ENCODE results near the gene SYNDIG1L. TPM values are rescaled to one million over a fixed set of nuclear protein-coding genes. Genes with fewer than 3 reads are reported as not detected.

SYNDIG1L gene
- total RNA-seq, 1 experiment from 2014 or later: not detected

DNA sequence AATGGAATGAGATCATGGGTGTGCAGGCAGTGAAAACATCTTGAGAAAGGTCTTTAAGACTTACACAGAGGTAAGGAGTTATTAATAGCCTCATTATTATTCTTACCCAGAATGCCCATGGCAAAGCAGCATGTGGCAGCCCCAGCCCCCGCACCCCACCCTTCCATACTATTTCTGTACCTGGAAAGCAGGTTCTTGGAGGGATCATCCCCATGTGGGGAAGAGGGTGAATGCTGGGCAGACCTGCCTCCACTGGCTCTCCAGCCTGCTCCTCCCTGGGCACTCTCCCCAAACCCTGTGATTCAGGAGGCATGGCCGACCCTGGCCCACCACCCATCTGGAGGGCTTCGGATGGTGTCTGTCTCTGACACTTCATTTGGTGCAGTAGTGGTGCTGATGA, 38.8 kb upstream of the SYNDIG1L start:
- no TSS peak for BruUV-seq (replicated peaks)
- Histone ChIP-seq H3K9ac (ENCODE audit: low read length) (no peak overlapping the region), H3K4me2 (ENCODE audit: low read length) (no peak overlapping the region), H3K9me2 (ENCODE audit: insufficient read depth) (no peaks in the 10 kb centered on the region), H2AFZ (ENCODE audit: low read depth, low read length, poor library complexity, severe bottlenecking) (no peak overlapping the region), H3K36me3 (ENCODE audit: control insufficient read depth in 1 of 2, insufficient read depth in 2 of 2, low read length in 2 of 2) (no peaks in the 10 kb centered on the region), H3K4me1 (ENCODE audit: control insufficient read depth in 1 of 2, insufficient read depth in 2 of 2, low read length in 2 of 2) (0 out of 4 replicates have a peak, but pooled peaks cover 0 to 2% of the 10 kb centered on the region in 2 experiments), H3K79me2 (ENCODE audit: insufficient read depth, low read length) (no peaks in the 10 kb centered on the region), H3K9me3 (ENCODE audit: control insufficient read depth in 1 of 2, insufficient read depth in 1 of 2, low read depth in 1 of 2, low read length in 2 of 2) (no peaks in the 10 kb centered on the region), H3K27ac (ENCODE audit: low read depth, low read length) (no peak overlapping the region), H3K4me3 (replicated peaks in 1 of 2; ENCODE audit: low read depth in 1 of 2, low read length in 2 of 2) (no peak overlapping the region), H3K27me3 (ENCODE audit: insufficient read depth, low read length) (0 out of 2 replicates have a peak, but pooled peaks cover 4% of the 10 kb centered on the region), H4K20me1 (ENCODE audit: insufficient read depth) (no peaks in the 10 kb centered on the region)
- ChIA-PET CTCF (interaction anchor here (0.6 kb wide), 1 partner anchor 15 kb away, joined by 3 read pairs; no protein-coding TSS in a partner anchor), POLR2A (no interaction called here), RAD21 (ENCODE audit: low non-redundant PET in 1 of 2, low total read pairs in 2 of 2, uncharacterized antibody in 2 of 2, unreplicated experiment in 2 of 2) (no interaction called here)
- no peak for TF ChIP-seq CEBPB (IDR thresholded peaks at IDR 0.05; ENCODE audit: low read depth)
- TF ChIP-seq RAD21 (IDR thresholded peaks at IDR 0.05; ENCODE audit: low read depth): no peak
- TF ChIP-seq, protein P1, sequence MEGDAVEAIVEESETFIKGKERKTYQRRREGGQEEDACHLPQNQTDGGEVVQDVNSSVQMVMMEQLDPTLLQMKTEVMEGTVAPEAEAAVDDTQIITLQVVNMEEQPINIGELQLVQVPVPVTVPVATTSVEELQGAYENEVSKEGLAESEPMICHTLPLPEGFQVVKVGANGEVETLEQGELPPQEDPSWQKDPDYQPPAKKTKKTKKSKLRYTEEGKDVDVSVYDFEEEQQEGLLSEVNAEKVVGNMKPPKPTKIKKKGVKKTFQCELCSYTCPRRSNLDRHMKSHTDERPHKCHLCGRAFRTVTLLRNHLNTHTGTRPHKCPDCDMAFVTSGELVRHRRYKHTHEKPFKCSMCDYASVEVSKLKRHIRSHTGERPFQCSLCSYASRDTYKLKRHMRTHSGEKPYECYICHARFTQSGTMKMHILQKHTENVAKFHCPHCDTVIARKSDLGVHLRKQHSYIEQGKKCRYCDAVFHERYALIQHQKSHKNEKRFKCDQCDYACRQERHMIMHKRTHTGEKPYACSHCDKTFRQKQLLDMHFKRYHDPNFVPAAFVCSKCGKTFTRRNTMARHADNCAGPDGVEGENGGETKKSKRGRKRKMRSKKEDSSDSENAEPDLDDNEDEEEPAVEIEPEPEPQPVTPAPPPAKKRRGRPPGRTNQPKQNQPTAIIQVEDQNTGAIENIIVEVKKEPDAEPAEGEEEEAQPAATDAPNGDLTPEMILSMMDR (IDR thresholded peaks at IDR 0.05 in 2 of 3, conservative IDR thresholded peaks at IDR 0.05 in 1 of 3; ENCODE audit: borderline replicate concordance in 1 of 3, insufficient read depth in 1 of 3, low read depth in 2 of 3, low read length in 2 of 3): no peak
- no peak for TF ChIP-seq EZH2phosphoT487 (IDR thresholded peaks at IDR 0.05; ENCODE audit: borderline replicate concordance)
- TF ChIP-seq CBX3 (IDR thresholded peaks at IDR 0.05; ENCODE audit: low read depth): no peak
- no peak for TF ChIP-seq JUND (IDR thresholded peaks at IDR 0.05)
- no peak for TF ChIP-seq ELF1 (IDR thresholded peaks at IDR 0.05; ENCODE audit: borderline replicate concordance, low read depth)
- TF ChIP-seq SP1 (IDR thresholded peaks at IDR 0.05; ENCODE audit: low read depth): no peak
- TF ChIP-seq POLR2A (IDR thresholded peaks at IDR 0.05; ENCODE audit: borderline replicate concordance, extremely low read depth, insufficient read depth, insufficient read length): no peak
- no peak for TF ChIP-seq ZNF274 (IDR thresholded peaks at IDR 0.05; ENCODE audit: low read depth, low read length)
- no peak for TF ChIP-seq TCF7L2 (IDR thresholded peaks at IDR 0.05; ENCODE audit: borderline replicate concordance, extremely low read depth, insufficient read depth, insufficient read length)
- no peak for TF ChIP-seq ZFX (IDR thresholded peaks at IDR 0.05)
- no peak for TF ChIP-seq EGR1 (IDR thresholded peaks at IDR 0.05; ENCODE audit: low read depth)
- no peak for TF ChIP-seq SIN3A (IDR thresholded peaks at IDR 0.05; ENCODE audit: low read depth)
- no peak for TF ChIP-seq POLR2AphosphoS5 (IDR thresholded peaks at IDR 0.05; ENCODE audit: low read depth, low read length)
- TF ChIP-seq, protein P2, sequence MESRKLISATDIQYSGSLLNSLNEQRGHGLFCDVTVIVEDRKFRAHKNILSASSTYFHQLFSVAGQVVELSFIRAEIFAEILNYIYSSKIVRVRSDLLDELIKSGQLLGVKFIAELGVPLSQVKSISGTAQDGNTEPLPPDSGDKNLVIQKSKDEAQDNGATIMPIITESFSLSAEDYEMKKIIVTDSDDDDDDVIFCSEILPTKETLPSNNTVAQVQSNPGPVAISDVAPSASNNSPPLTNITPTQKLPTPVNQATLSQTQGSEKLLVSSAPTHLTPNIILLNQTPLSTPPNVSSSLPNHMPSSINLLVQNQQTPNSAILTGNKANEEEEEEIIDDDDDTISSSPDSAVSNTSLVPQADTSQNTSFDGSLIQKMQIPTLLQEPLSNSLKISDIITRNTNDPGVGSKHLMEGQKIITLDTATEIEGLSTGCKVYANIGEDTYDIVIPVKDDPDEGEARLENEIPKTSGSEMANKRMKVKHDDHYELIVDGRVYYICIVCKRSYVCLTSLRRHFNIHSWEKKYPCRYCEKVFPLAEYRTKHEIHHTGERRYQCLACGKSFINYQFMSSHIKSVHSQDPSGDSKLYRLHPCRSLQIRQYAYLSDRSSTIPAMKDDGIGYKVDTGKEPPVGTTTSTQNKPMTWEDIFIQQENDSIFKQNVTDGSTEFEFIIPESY (IDR thresholded peaks at IDR 0.05; ENCODE audit: extremely low read depth, insufficient replicate concordance, low read length): no peak
- TF ChIP-seq FOSL1 (IDR thresholded peaks at IDR 0.05; ENCODE audit: low read depth): no peak
- TF ChIP-seq SRF (IDR thresholded peaks at IDR 0.05; ENCODE audit: low read depth): no peak
- TF ChIP-seq, protein P3, sequence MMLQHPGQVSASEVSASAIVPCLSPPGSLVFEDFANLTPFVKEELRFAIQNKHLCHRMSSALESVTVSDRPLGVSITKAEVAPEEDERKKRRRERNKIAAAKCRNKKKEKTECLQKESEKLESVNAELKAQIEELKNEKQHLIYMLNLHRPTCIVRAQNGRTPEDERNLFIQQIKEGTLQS (IDR thresholded peaks at IDR 0.05): no peak
- ATAC-seq (no peak), DNase-seq (ENCODE audit: low read depth, low spot score) (no peak)
- intact Hi-C loops (cut with micrococcal nuclease): no loop called here
